Central memory CD8-positive, alpha-beta T cell (primary cell): ENCODE results near the gene FMO4.
"Not testable (repeated sequence)": the region's sequence is repeated elsewhere in the genome, so short reads cannot be mapped to it uniquely, and the experiment has no call there.

Experiments
- ATAC-seq: fragments of 150-1000 bp; cut with Tn5 transposase; replicated peaks from 2 replicates; pipeline ENCODE4 v1.10.0; 2022; ENCODE audit warnings: mild to moderate bottlenecking, moderate FRiP score, moderate number of reproducible peaks; ENCODE audit not compliant: poor library complexity, severe bottlenecking; ENCODE audit errors: extremely low read depth
- DNase-seq, 2 donors: peaks; one replicate each; pipeline ENCODE4 v3.0.0; 2021; ENCODE audit warnings: low spot score in 2 of 2
- H3K27ac Mint-ChIP-seq: one replicate; pipeline ENCODE4 v1.8.0; 2022; ENCODE audit warnings: low read depth, mild to moderate bottlenecking, moderate library complexity, mixed read lengths
- H3K27me3 Mint-ChIP-seq: one replicate; pipeline ENCODE4 v1.8.0; 2022; ENCODE audit warnings: mixed read lengths
- H3K36me3 Mint-ChIP-seq: one replicate; pipeline ENCODE4 v1.8.0; 2022; ENCODE audit warnings: mild to moderate bottlenecking, moderate library complexity, mixed read lengths; ENCODE audit not compliant: insufficient read depth
- H3K4me1 Mint-ChIP-seq: one replicate; pipeline ENCODE4 v1.8.0; 2022; ENCODE audit warnings: mixed read lengths
- H3K4me3 Mint-ChIP-seq: one replicate; pipeline ENCODE4 v1.8.0; 2022; ENCODE audit warnings: mild to moderate bottlenecking, moderate library complexity, mixed read lengths
- H3K9me3 Mint-ChIP-seq: one replicate; pipeline ENCODE4 v1.8.0; 2022; ENCODE audit warnings: mixed read lengths

The FMO4 gene

DNA sequence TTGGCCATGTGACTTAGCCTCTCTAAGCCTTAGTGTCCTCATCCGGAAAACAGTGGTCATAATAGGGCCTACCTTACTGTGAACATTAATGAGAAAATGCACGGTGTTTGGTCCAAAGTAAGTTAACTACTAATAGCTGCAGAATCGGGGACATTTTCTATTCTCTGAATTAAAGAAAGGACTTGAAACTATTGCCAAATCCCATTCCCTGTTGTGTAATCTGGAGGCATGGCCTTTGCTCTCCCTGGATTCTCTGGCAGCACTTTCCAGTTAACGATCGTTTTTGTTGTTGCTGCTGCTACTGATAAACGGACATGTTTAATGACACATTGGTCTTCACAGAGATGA lies 30.5 kb downstream of the FMO4 start:
- H3K27me3 Mint-ChIP-seq: peaks cover 2% of the 10 kb centered on the region
- DNase-seq (no peak), ATAC-seq (no peak)
- H3K4me3 Mint-ChIP-seq: no peak overlapping the region
- no peaks in the 10 kb centered on the region for H3K4me1 Mint-ChIP-seq
- no peak overlapping the region for H3K27ac Mint-ChIP-seq
- no peaks in the 10 kb centered on the region for H3K36me3 Mint-ChIP-seq
- no peaks in the 10 kb centered on the region for H3K9me3 Mint-ChIP-seq

DNA sequence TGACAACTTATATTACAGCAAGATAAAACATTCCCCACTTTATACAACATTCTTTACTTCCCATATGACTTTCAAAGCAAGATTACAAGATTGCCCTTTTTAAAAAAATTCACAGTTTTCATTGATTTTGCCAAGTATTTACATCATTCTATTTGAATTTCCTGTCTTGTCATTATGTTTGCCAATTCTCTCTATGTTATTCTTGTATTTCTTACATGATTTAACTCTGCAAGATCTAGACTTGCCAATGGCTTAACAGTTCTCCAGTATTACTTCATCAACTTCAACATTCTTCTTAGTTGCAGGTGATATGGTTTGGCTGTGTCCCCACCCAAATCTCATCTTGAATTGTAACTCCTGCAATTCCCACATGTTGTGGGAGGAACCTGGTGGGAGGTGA lies 31.6 kb downstream of the FMO4 start:
- DNase-seq (no peak), ATAC-seq (no peak)
- Mint-ChIP-seq H3K27me3 (peaks cover 11% of the 10 kb centered on the region), H3K36me3 (no peaks in the 10 kb centered on the region), H3K27ac (no peak overlapping the region), H3K4me3 (no peak overlapping the region), H3K4me1 (no peaks in the 10 kb centered on the region), H3K9me3 (no peaks in the 10 kb centered on the region)

DNA sequence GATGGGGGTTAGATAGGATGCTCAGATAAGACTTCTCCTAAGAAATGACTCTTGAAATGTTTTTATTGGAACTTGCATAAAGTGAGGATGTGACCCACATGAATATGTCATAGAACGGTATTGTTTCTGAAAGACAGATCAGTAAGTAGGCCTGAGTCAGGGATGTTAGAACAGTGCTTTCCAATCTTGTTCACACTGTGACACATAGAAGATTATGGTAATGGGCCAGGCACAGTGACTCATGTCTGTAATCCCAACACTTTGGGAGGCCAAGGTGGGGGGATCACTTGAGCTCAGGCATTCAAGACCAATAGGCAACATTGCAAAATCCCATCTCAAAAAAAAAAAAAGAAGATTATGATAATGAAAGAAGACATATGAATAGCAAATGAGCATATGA lies 32.9 kb downstream of the FMO4 start:
- DNase-seq (no peak), ATAC-seq (no peak)
- no peak overlapping the region for H3K4me3 Mint-ChIP-seq
- no peaks in the 10 kb centered on the region for H3K36me3 Mint-ChIP-seq
- no peaks in the 10 kb centered on the region for H3K4me1 Mint-ChIP-seq
- H3K27me3 Mint-ChIP-seq: peaks cover 23% of the 10 kb centered on the region
- H3K27ac Mint-ChIP-seq: no peak overlapping the region
- H3K9me3 Mint-ChIP-seq: no peaks in the 10 kb centered on the region

DNA sequence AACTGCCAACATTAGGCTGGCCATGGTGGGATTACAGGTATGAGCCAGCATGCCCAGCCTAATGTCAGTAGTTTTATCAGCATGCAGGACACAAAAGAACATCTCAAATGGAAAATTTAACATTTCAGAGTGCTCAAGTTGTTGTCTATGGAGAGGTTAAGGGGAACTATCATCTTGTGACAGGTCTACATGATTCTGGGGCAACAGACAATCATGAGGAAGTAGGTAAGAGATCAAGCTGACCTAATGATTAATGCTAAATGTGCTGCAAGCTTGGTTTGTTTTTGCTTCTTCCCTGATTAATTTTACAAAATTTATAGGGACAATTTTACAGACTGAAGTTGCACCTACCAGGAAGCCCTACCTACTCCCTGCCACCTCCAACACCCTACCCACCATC lies 36.6 kb downstream of the FMO4 start:
- H3K9me3 Mint-ChIP-seq: no peaks in the 10 kb centered on the region
- H3K27ac Mint-ChIP-seq: no peak overlapping the region
- no peak for DNase-seq
- no peak overlapping the region for H3K4me3 Mint-ChIP-seq
- peaks cover 40% of the 10 kb centered on the region for H3K27me3 Mint-ChIP-seq
- H3K36me3 Mint-ChIP-seq: no peaks in the 10 kb centered on the region
- H3K4me1 Mint-ChIP-seq: no peaks in the 10 kb centered on the region
- no peak for ATAC-seq

DNA sequence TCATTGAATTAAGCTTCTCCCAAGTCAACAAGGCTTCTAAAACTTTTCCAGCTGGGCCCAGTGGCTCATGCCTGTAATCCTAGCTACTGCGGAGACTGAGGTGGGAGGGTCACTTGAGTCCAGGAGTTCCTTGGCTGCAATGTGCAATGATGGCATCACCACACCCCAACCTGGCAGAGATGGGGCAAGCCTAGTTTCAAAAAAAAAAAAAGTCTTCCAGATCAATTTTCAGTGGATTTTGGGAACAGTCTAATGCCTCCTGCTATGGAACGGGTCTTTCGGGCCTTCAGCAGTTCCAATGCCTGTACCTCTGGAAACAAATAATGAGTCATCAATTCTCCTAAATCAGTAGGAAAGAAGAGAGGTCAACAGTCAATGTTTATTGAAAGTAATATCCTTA lies 38.0 kb downstream of the FMO4 start:
- no peak overlapping the region for H3K4me3 Mint-ChIP-seq
- H3K27ac Mint-ChIP-seq: no peak overlapping the region
- H3K9me3 Mint-ChIP-seq: no peaks in the 10 kb centered on the region
- H3K27me3 Mint-ChIP-seq: peaks cover 40% of the 10 kb centered on the region
- H3K4me1 Mint-ChIP-seq: no peaks in the 10 kb centered on the region
- DNase-seq (no peak), ATAC-seq (no peak)
- no peaks in the 10 kb centered on the region for H3K36me3 Mint-ChIP-seq

DNA sequence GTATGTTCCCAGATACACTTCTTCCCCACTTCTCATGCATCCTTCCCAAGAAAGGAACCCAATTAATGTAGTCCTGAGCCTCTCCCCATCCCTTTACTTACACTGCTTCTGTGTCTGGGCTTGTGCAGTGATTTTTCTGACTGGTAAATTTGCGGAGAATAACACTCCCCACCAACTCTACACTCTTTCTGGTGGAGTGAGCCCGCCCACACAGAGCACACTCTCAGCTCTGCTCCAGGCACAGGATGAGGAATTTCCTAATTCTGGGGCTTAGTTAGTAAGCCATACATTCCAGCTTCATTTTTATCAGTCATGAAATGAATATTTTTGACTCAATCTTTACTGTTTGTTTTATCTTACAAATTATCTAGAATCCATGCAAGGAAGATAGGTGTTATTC lies 38.6 kb downstream of the FMO4 start:
- ATAC-seq: no peak
- Mint-ChIP-seq H3K4me1 (no peaks in the 10 kb centered on the region), H3K4me3 (no peak overlapping the region), H3K36me3 (no peaks in the 10 kb centered on the region), H3K9me3 (no peaks in the 10 kb centered on the region), H3K27ac (no peak overlapping the region), H3K27me3 (peaks cover 42% of the 10 kb centered on the region)
- DNase-seq: no peak

DNA sequence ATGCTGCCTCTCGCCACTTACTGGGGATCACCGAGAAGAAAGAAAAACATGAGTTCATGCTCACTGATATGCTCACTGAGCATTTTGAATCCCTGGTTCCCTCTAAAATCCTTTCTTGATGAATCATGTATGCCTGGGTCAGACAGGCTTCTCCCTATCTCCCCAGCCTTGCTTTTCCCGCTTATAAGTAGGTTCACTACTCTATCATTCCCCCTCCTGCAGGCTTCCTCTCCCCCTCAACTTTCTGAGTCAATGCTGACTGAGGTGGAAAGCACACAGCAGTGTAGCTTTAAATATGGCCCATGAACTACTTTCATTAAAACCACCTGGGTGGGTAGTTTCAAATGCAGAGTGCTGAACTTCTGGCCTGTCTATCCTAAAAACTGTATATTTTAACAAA lies 41.7 kb downstream of the FMO4 start:
- no peak overlapping the region for H3K4me3 Mint-ChIP-seq
- H3K4me1 Mint-ChIP-seq: no peaks in the 10 kb centered on the region
- ATAC-seq (no peak), DNase-seq (no peak)
- H3K36me3 Mint-ChIP-seq: no peaks in the 10 kb centered on the region
- peaks cover 3% of the 10 kb centered on the region for H3K9me3 Mint-ChIP-seq
- H3K27ac Mint-ChIP-seq: no peak overlapping the region
- H3K27me3 Mint-ChIP-seq: peaks cover 45% of the 10 kb centered on the region

DNA sequence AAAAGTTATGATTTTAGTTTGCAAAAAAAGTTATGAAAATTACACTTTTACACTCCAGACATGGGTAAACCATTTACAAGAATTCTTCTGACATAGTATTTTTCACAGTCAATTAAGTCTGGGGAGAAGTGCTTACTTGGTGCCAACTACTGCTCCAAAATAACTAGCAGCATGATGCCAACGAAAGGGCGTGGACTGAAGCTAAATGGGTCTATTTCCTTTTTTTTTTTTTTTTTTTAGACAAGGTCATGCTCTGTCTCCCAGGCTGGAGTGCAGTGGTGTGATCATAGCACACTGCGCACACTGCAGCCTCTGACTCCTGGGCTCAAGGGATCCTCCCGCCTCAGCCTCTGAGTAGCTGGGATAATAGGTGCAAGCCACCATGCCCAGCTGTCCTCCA lies 43.2 kb downstream of the FMO4 start:
- H3K36me3 Mint-ChIP-seq: no peaks in the 10 kb centered on the region
- H3K4me1 Mint-ChIP-seq: no peaks in the 10 kb centered on the region
- peaks cover 47% of the 10 kb centered on the region for H3K27me3 Mint-ChIP-seq
- peaks cover 8% of the 10 kb centered on the region for H3K9me3 Mint-ChIP-seq
- H3K4me3 Mint-ChIP-seq: no peak overlapping the region
- ATAC-seq (no peak), DNase-seq (no peak)
- H3K27ac Mint-ChIP-seq: no peak overlapping the region

DNA sequence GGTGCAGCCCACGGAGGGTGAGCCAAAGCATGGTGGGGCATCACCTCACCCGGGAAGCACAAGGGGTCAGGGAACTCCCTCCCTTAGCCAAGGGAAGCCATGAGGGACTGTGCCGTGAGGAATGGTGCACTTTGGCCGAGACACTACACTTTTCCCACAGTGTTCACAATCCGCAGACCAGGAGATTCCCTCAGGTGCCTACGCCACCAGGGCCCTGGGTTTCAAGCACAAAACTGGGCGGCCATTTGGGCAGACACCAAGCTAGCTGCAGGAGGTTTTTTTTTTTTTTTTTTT lies 45.3 kb downstream of the FMO4 start:
- not testable (repeated sequence) for H3K27ac Mint-ChIP-seq, H3K4me1 Mint-ChIP-seq, H3K36me3 Mint-ChIP-seq, DNase-seq, ATAC-seq, H3K4me3 Mint-ChIP-seq
- Mint-ChIP-seq H3K9me3 (peaks cover 11% of the 10 kb centered on the region), H3K27me3 (peaks cover 51% of the 10 kb centered on the region)

DNA sequence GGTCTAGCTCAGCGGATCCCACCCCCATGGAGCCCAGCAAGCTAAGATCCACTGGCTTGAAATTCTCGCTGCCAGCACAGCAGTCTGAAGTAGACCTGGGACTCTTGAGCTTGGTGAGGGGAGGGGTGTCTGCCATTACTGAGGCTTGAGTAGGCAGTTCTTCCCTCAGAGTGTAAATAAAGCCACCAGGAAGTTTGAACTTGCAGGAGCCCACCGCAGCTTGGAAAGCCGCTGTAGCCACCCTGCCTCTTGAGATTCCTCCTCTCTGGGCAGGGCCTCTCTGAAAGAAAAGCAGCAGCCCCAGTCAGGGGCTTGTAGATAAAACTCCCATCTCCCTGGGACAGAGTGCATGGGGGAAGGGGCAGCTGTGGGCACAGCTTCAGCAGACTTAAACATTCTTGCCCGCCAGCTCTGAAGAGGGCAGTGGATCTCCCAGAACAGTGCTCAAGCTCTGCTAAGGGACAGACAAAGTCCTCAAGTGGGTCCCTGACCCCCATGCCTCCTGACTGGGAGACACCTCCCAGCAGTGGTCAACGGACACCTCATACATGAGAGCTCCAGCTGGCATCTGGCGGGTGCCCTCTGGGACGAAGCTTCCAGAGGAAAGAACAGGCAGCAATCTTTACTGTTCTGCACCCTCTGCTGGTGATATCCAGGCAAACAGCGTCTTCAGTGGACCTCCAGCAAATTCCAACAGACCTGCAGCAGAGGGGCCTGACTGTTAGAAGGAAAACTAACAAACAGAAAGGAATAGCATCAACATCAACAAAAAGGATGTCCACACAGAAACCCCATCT lies 45.9 kb downstream of the FMO4 start:
- H3K36me3 Mint-ChIP-seq, H3K4me1 Mint-ChIP-seq, H3K4me3 Mint-ChIP-seq, H3K27ac Mint-ChIP-seq, DNase-seq, ATAC-seq: not testable (repeated sequence)
- peaks cover 51% of the 10 kb centered on the region for H3K27me3 Mint-ChIP-seq
- H3K9me3 Mint-ChIP-seq: peaks cover 11% of the 10 kb centered on the region

DNA sequence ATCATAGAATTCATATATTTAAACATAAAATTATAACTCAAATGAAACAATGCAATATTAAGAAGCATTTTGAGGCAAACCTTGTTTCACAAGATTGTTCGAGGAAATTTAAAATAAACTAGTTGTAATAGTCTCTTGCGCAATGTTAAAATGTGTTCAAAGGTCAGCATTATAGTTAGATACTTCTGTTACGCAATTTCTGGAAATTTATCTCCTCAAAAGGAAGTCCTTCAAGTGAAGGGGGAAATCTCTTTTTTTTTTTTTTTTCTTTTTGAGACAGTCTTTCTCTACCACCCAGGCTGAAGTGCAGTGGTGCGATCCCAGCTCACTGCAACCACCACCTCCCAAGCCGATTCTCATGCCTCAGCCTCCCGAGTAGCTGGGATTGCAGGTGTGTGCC lies 52.1 kb downstream of the FMO4 start:
- Mint-ChIP-seq H3K9me3 (peaks cover 5% of the 10 kb centered on the region), H3K36me3 (no peaks in the 10 kb centered on the region), H3K27me3 (peaks cover 30% of the 10 kb centered on the region), H3K27ac (no peak overlapping the region), H3K4me3 (no peak overlapping the region), H3K4me1 (no peaks in the 10 kb centered on the region)
- no peak for ATAC-seq
- DNase-seq: no peak

DNA sequence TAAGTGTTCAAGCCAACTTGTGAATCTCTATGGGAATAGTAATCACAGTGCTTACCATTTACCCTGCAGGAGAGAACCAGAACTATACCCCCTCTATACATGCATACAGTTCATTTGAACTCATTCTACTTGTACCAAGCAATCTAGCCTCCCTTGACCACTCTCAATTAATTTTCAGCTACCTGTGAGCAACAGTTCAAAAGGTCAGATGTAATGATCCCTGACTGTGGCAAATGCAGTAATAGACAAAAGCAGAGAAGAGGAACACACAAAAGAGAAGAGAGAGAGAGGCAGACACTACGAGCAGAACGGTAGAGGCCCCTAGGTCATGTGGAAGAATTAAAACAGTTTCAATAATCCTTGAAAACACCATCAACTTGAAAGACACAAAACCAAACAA lies 52.8 kb downstream of the FMO4 start:
- peaks cover 5% of the 10 kb centered on the region for H3K9me3 Mint-ChIP-seq
- no peaks in the 10 kb centered on the region for H3K36me3 Mint-ChIP-seq
- H3K4me1 Mint-ChIP-seq: no peaks in the 10 kb centered on the region
- DNase-seq (no peak), ATAC-seq (no peak)
- no peak overlapping the region for H3K4me3 Mint-ChIP-seq
- no peak overlapping the region for H3K27ac Mint-ChIP-seq
- peaks cover 23% of the 10 kb centered on the region for H3K27me3 Mint-ChIP-seq

DNA sequence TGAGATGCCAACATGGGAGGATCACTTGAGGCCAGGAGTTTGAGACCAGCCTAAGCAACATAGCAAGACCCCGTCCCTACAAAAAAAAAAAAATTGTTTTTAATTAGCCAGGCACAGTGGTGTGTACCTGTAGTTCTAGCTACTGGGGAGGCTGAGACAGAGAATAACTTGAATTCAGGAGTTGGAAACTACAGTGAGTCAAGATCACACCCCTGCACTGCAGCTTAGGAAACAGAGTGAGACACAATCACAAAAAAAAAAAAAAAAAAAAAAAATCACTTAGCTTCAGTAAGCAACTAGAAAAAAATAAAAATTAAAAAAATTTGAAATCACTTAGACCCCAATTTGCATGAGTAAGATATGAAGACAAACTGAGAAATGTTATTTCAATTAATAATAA lies 53.5 kb downstream of the FMO4 start:
- Mint-ChIP-seq H3K36me3 (no peaks in the 10 kb centered on the region), H3K9me3 (peaks cover under 1% of the 10 kb centered on the region), H3K4me3 (no peak overlapping the region)

More for the DNA sequence above, 53.5 kb downstream of the FMO4 start:
- no peaks in the 10 kb centered on the region for H3K4me1 Mint-ChIP-seq
- no peak overlapping the region for H3K27ac Mint-ChIP-seq
- ATAC-seq (no peak), DNase-seq (no peak)
- H3K27me3 Mint-ChIP-seq: peaks cover 21% of the 10 kb centered on the region
